IMR-90 (cell line): ENCODE results near the gene ESRP2. TPM values are rescaled to one million over a fixed set of nuclear protein-coding genes. Genes with fewer than 3 reads are reported as not detected.

Experiments used
- ATAC-seq: fragments of 200-7000 bp; cut with Tn5 transposase; 2 replicates; pipeline ENCODE4 v1.9.1; 2020; ENCODE audit warnings: low read depth, mild to moderate bottlenecking, moderate library complexity
- BruUV-seq: library from RNA; stranded (reverse); fragments of 400-500 nt; replicated peaks from 2 replicates; lab custom pipeline; 2021; lab: Mats Ljungman, UMichigan
- CTCF ChIA-PET: fragments of 300-600 bp; formaldehyde crosslinking; extraction: SDS; loops from one replicate; lab custom pipeline; 2021; ENCODE audit warnings: antibody characterized with exemption; lab: Yijun Ruan, JAX
- POLR2A ChIA-PET: fragments of 300-600 bp; sonication (Branson Sonifier 250); formaldehyde crosslinking; loops from one replicate; lab custom pipeline; 2022; ENCODE audit warnings: antibody characterized with exemption; ENCODE audit not compliant: unreplicated experiment; lab: Charles Lee
- DNase-seq: peaks from one replicate; pipeline ENCODE4 v3.0.0; 2013
- H2AFZ ChIP-seq: replicated peaks from 2 replicates; pipeline ENCODE3; 2013; ENCODE audit warnings: low read length, mild to moderate bottlenecking; ENCODE audit not compliant: poor library complexity
- H2AK5ac ChIP-seq: 2 replicates; pipeline ENCODE4 v1.6.1; 2013; ENCODE audit warnings: low read depth, low read length, inconsistent platforms
- H2AK9ac ChIP-seq: replicated peaks from 2 replicates; pipeline ENCODE3; 2013; ENCODE audit warnings: mild to moderate bottlenecking, low read depth, low read length, moderate library complexity; ENCODE audit not compliant: poor library complexity
- H2BK120ac ChIP-seq: 2 replicates; pipeline ENCODE4 v1.6.1; 2013; ENCODE audit warnings: low read depth, low read length, inconsistent platforms
- H2BK15ac ChIP-seq: 3 replicates; pipeline ENCODE4 v1.6.1; 2013; ENCODE audit warnings: low read depth, low read length, inconsistent platforms
- H2BK20ac ChIP-seq: 2 replicates; pipeline ENCODE4 v1.6.1; 2013; ENCODE audit warnings: low read depth, mild to moderate bottlenecking, inconsistent platforms, low read length, moderate library complexity
- H2BK5ac ChIP-seq: 2 replicates; pipeline ENCODE4 v1.6.1; 2013; ENCODE audit warnings: mild to moderate bottlenecking, low read depth, low read length, inconsistent platforms; ENCODE audit not compliant: poor library complexity, severe bottlenecking
- H3K14ac ChIP-seq: replicated peaks from 2 replicates; pipeline ENCODE4 v1.6.1; 2013; ENCODE audit warnings: low read depth, low read length, inconsistent platforms
- H3K18ac ChIP-seq: 2 replicates; pipeline ENCODE4 v1.6.1; 2013; ENCODE audit warnings: low read depth, low read length, control low read depth
- H3K23ac ChIP-seq: 2 replicates; pipeline ENCODE4 v1.6.1; 2013; ENCODE audit warnings: low read depth, low read length, inconsistent platforms
- H3K27ac ChIP-seq: 2 replicates; pipeline ENCODE4 v1.5.1; 2013; ENCODE audit warnings: mild to moderate bottlenecking, control low read depth, low read length; ENCODE audit not compliant: insufficient read depth
- H3K27me3 ChIP-seq: 2 replicates; pipeline ENCODE4 v1.6.1; 2013; ENCODE audit warnings: low read length; ENCODE audit not compliant: control insufficient read depth, insufficient read depth
- H3K36me3 ChIP-seq: 2 replicates; pipeline ENCODE4 v1.6.1; 2013; ENCODE audit warnings: low read length, mixed read lengths; ENCODE audit not compliant: control insufficient read depth, insufficient read depth
- H3K4ac ChIP-seq: 2 replicates; pipeline ENCODE4 v1.6.1; 2013; ENCODE audit warnings: low read depth, low read length, inconsistent platforms
- H3K4me1 ChIP-seq: 2 replicates; pipeline ENCODE4 v1.6.1; 2013; ENCODE audit warnings: low read length, mixed read lengths; ENCODE audit not compliant: control insufficient read depth, insufficient read depth
- H3K4me2 ChIP-seq: 2 replicates; pipeline ENCODE4 v1.6.1; 2013; ENCODE audit warnings: low read depth, mild to moderate bottlenecking, control low read depth, low read length, moderate library complexity
- H3K4me3 ChIP-seq: 2 replicates; pipeline ENCODE4 v1.5.1; 2013; ENCODE audit warnings: low read depth, mild to moderate bottlenecking, control low read depth, low read length, moderate library complexity; ENCODE audit not compliant: insufficient read depth
- H3K56ac ChIP-seq: 2 replicates; pipeline ENCODE4 v1.6.1; 2013; ENCODE audit warnings: low read length, inconsistent platforms; ENCODE audit not compliant: insufficient read depth; ENCODE audit errors: extremely low read depth
- H3K79me1 ChIP-seq, 2 experiments: 2 replicates each; pipeline ENCODE4 v1.6.1; 2013; ENCODE audit warnings: low read length in 2 of 2, inconsistent platforms in 1 of 2, low read depth in 1 of 2
- H3K9ac ChIP-seq: 2 replicates; pipeline ENCODE4 v1.6.1; 2013; ENCODE audit warnings: low read depth, low read length, control low read depth
- H3K9me1 ChIP-seq: 2 replicates; pipeline ENCODE4 v1.6.1; 2013; ENCODE audit warnings: low read length, inconsistent platforms; ENCODE audit not compliant: insufficient read depth
- H3K9me3 ChIP-seq: 2 replicates; pipeline ENCODE4 v1.6.1; 2013; ENCODE audit warnings: low read length; ENCODE audit not compliant: control insufficient read depth, insufficient read depth
- H4K20me1 ChIP-seq: 2 replicates; pipeline ENCODE4 v1.6.1; 2013; ENCODE audit warnings: low read length, inconsistent platforms; ENCODE audit not compliant: insufficient read depth
- H4K5ac ChIP-seq: 2 replicates; pipeline ENCODE4 v1.6.1; 2013; ENCODE audit warnings: mild to moderate bottlenecking, low read depth, low read length, control low read depth
- H4K8ac ChIP-seq, 2 experiments: 2 replicates each; pipeline ENCODE4 v1.6.1; 2013; ENCODE audit warnings: low read depth in 2 of 2, low read length in 2 of 2, control low read depth in 1 of 2, inconsistent platforms in 1 of 2
- H4K91ac ChIP-seq: 2 replicates; pipeline ENCODE4 v1.6.1; 2013; ENCODE audit warnings: low read depth, low read length, inconsistent platforms; ENCODE audit not compliant: insufficient read depth
- BHLHE40 ChIP-seq: fragments of 150-350 bp; IDR thresholded peaks from 2 replicates; pipeline ENCODE4 v1.6.1; 2016; ENCODE audit warnings: mild to moderate bottlenecking, low read depth, low read length
- CEBPB ChIP-seq: IDR thresholded peaks from 2 replicates; pipeline ENCODE4 v1.6.1; 2012; ENCODE audit warnings: low read depth, low read length, improper control_type of control experiment
- CHD1 ChIP-seq: IDR thresholded peaks from 2 replicates; pipeline ENCODE4 v1.6.1; 2012; ENCODE audit warnings: low read depth, low read length, improper control_type of control experiment
- CTCF ChIP-seq: conservative IDR thresholded peaks from 2 replicates; pipeline ENCODE4 v1.5.1; 2012; ENCODE audit warnings: mild to moderate bottlenecking, low read depth, low read length, improper control_type of control experiment
- ELK1 ChIP-seq: fragments of 150-350 bp; IDR thresholded peaks from 2 replicates; pipeline ENCODE4 v1.6.1; 2016; ENCODE audit warnings: low read depth, mild to moderate bottlenecking, low read length, moderate library complexity, borderline replicate concordance
- FOS ChIP-seq: fragments of 150-350 bp; IDR thresholded peaks from 2 replicates; pipeline ENCODE4 v1.6.1; 2016; ENCODE audit warnings: low read depth, low read length
- MAFK ChIP-seq: IDR thresholded peaks from 2 replicates; pipeline ENCODE4 v1.6.1; 2012; ENCODE audit warnings: low read depth, low read length, improper control_type of control experiment
- MXI1 ChIP-seq: IDR thresholded peaks from 2 replicates; pipeline ENCODE4 v1.6.1; 2012; ENCODE audit warnings: low read depth, mild to moderate bottlenecking, low read length, moderate library complexity, borderline replicate concordance
- NFE2L2 ChIP-seq: fragments of 150-350 bp; IDR thresholded peaks from 2 replicates; pipeline ENCODE4 v1.6.1; 2016; ENCODE audit warnings: low read depth, mild to moderate bottlenecking, low read length
- POLR2A ChIP-seq: IDR thresholded peaks from 2 replicates; pipeline ENCODE4 v1.6.1; 2012; ENCODE audit warnings: mild to moderate bottlenecking, low read depth, low read length
- RAD21 ChIP-seq: IDR thresholded peaks from 2 replicates; pipeline ENCODE4 v1.6.1; 2012; ENCODE audit warnings: low read length, improper control_type of control experiment
- RCOR1 ChIP-seq: IDR thresholded peaks from 2 replicates; pipeline ENCODE4 v1.6.1; 2012; ENCODE audit warnings: mild to moderate bottlenecking, low read length, improper control_type of control experiment; ENCODE audit not compliant: insufficient replicate concordance
- RFX5 ChIP-seq: IDR thresholded peaks from 2 replicates; pipeline ENCODE4 v1.8.0; 2012; ENCODE audit warnings: low read depth, mild to moderate bottlenecking, low read length, moderate library complexity
- SMC3 ChIP-seq: fragments of 150-350 bp; IDR thresholded peaks from 2 replicates; pipeline ENCODE4 v1.6.1; 2016; ENCODE audit warnings: low read depth, mild to moderate bottlenecking, antibody characterized with exemption, low read length, moderate library complexity
- USF2 ChIP-seq: fragments of 150-350 bp; IDR thresholded peaks from 2 replicates; pipeline ENCODE4 v1.6.1; 2017; ENCODE audit warnings: mild to moderate bottlenecking, antibody characterized with exemption, low read length, low read depth
- WGBS, 2 experiments: methylation state at CpG; one replicate each; pipeline versions ENCODE4 v1.1.5 to v1.1.7; 2013; ENCODE audit warnings: missing lambda C conversion rate in 2 of 2; ENCODE audit not compliant: insufficient read length in 1 of 2; ENCODE audit errors: extremely low coverage in 2 of 2; 5-methylcytosine and 5-hydroxymethylcytosine counted together
- dilution Hi-C: fragments of 300-500 bp; cut with HindIII; formaldehyde crosslinking; loops from one replicate; pipeline ENCODE4 v1.14.3; 2018; ENCODE audit warnings: low sequenced_read_pairs; ENCODE audit not compliant: unreplicated experiment
- in situ Hi-C: fragments of 300-500 bp; cut with MboI; formaldehyde crosslinking; loops from 3 replicates; pipeline ENCODE4 v1.14.3; 2019; ENCODE audit warnings: low sequenced_read_pairs, inconsistent platforms, mixed read lengths
- intact Hi-C: fragments of 100-400 bp; cut with micrococcal nuclease; formaldehyde crosslinking; loops from 2 replicates; pipeline ENCODE4 v1.10.0; 2022
- polyA plus RNA-seq, 3 experiments: library from polyadenylated mRNA; depleted of rRNA; stranded (reverse); fragments of >200 nt; gene quantifications; 2 replicates each; pipeline ENCODE4 v1.2.3, GENCODE V29; 2012; ENCODE audit warnings: low replicate concordance in 1 of 3
- total RNA-seq: library from RNA; depleted of rRNA; stranded (reverse); fragments of >200 nt; gene quantifications from 2 replicates; pipeline ENCODE4 v1.2.3, GENCODE V29; 2012

The ESRP2 gene
- total and polyA plus RNA-seq, 2 of the 4 experiments (the other 2 are of a cell fraction), result 0.07 TPM; not detected in 1

- Histone ChIP-seq H2BK5ac (no peak overlapping the region), H2BK20ac (no peak overlapping the region), H4K20me1 (no peaks in the 10 kb centered on the region), H3K9me3 (no peaks in the 10 kb centered on the region), H3K27me3 (no peaks in the 10 kb centered on the region), H2AK9ac (no peak overlapping the region), H3K9ac (no peak overlapping the region), H3K9me1 (0 out of 2 replicates have a peak, but pooled peaks cover 4% of the 10 kb centered on the region), H3K14ac (no peak overlapping the region), H4K8ac (no peak overlapping the region), H3K4ac (no peak overlapping the region), H2AFZ (no peak overlapping the region), H3K56ac (no peak overlapping the region), H2BK120ac (no peak overlapping the region), H2AK5ac (no peak overlapping the region), H3K4me2 (no peak overlapping the region), H2BK15ac (no peak overlapping the region), H3K4me1 (no peaks in the 10 kb centered on the region), H3K79me1 (peaks cover 3 to 5% of the 10 kb centered on the region in 2 experiments; a peak in 2 of 4 replicates), H4K91ac (no peak overlapping the region), H3K23ac (no peak overlapping the region), H3K27ac (no peak overlapping the region), H3K4me3 (no peak overlapping the region), H4K5ac (no peak overlapping the region), H3K18ac (no peak overlapping the region), H3K36me3 (peaks cover 18% of the 10 kb centered on the region)
- 0 out of 2 replicates have a peak, but pooled peaks have one; percentile 40 for ATAC-seq
- dilution Hi-C loops (no loop called here), in situ Hi-C loops (no loop called here), intact Hi-C loops (no loop called here)
- peak; percentile 64 for DNase-seq
- TSS peak; percentile 81 for BruUV-seq
- 100% methylated on average over 1 of the region's 2 CpGs; no CpG with 5 or more reads in 1 of the 2 experiments for WGBS, 2 experiments
- POLR2A ChIA-PET, result no interaction called here
- CTCF ChIA-PET, result no interaction called here
- TF ChIP-seq POLR2A (no peak), USF2 (no peak), SMC3 (no peak), RAD21 (no peak), RFX5 (no peak), RCOR1 (no peak), BHLHE40 (no peak), NFE2L2 (no peak), ELK1 (no peak), FOS (no peak), CTCF (no peak), MXI1 (no peak), CHD1 (no peak), CEBPB (no peak), MAFK (no peak)
Measured at GRCh38 chr16:68190736-68191510, 45.0 kb downstream of the ESRP2 start.
